WI38 (cell line): Measurements from ENCODE around the gene SLC25A20.

ENCODE experiments used
- H3K4me3 ChIP-seq: 2 replicates; pipeline ENCODE4 v1.5.1; 2011; ENCODE audit warnings: low read depth, mild to moderate bottlenecking, control low read depth, low read length
- CTCF ChIP-seq: IDR thresholded peaks from 2 replicates; pipeline ENCODE4 v1.5.1; 2012; ENCODE audit warnings: low read depth, mild to moderate bottlenecking, control low read depth, low read length

SLC25A20 gene

GRCh38 chr3:48877671-48878070 is 21.0 kb downstream of the SLC25A20 start:
- no peak for TF ChIP-seq CTCF

DNA sequence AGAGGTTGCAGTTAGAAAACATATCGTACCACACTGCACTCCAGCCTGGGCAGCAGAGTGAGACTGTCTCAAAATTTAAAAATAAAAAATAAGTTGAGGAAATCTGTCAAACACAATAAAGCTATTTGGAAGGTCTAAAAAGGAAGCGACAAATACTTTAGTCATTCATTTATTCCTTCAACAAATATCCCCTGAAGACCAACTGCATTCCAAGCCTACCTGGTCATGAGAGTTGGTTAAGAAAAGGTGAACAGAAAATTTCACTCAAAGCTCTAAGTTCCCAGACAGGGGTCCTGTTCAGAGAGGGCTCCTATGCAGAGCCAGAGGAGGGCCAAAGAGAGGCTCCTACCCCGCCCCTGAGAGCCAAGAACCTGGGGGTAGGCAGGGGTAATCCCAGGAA is 35.6 kb downstream of the SLC25A20 start:
- no peak overlapping the region for H3K4me3 ChIP-seq
- no peak for TF ChIP-seq CTCF

More at GRCh38 chr3:48877671-48878070, 21.0 kb downstream of the SLC25A20 start:
- H3K4me3 ChIP-seq = no peak overlapping the region

GRCh38 chr3:48859206-48859605 is 39.5 kb downstream of the SLC25A20 start:
- TF ChIP-seq CTCF = no peak
- H3K4me3 ChIP-seq = no peak overlapping the region

GRCh38 chr3:48858709-48859108 is 40.0 kb downstream of the SLC25A20 start:
- TF ChIP-seq CTCF = no peak
- H3K4me3 ChIP-seq = no peak overlapping the region

GRCh38 chr3:48857641-48858040 is 41.0 kb downstream of the SLC25A20 start:
- no peak overlapping the region for H3K4me3 ChIP-seq
- no peak for TF ChIP-seq CTCF

- no peak overlapping the region for H3K4me3 ChIP-seq
- TF ChIP-seq CTCF = no peak
These were observed 42.2 kb downstream of the SLC25A20 start for GRCh38 chr3:48856469-48856868.

GRCh38 chr3:48855681-48856447 is 42.8 kb downstream of the SLC25A20 start:
- no peak for TF ChIP-seq CTCF

More at GRCh38 chr3:48855681-48856447, 42.8 kb downstream of the SLC25A20 start:
- no peak overlapping the region for H3K4me3 ChIP-seq
